GM21529 (cell line): ENCODE measurements around the gene TMEM234.

ENCODE experiments used
- ATAC-seq: cut with Tn5 transposase; IDR thresholded peaks from one replicate; pipeline ENCODE4 v1.9.1; 2021; ENCODE audit not compliant: unreplicated experiment

Gene TMEM234

DNA sequence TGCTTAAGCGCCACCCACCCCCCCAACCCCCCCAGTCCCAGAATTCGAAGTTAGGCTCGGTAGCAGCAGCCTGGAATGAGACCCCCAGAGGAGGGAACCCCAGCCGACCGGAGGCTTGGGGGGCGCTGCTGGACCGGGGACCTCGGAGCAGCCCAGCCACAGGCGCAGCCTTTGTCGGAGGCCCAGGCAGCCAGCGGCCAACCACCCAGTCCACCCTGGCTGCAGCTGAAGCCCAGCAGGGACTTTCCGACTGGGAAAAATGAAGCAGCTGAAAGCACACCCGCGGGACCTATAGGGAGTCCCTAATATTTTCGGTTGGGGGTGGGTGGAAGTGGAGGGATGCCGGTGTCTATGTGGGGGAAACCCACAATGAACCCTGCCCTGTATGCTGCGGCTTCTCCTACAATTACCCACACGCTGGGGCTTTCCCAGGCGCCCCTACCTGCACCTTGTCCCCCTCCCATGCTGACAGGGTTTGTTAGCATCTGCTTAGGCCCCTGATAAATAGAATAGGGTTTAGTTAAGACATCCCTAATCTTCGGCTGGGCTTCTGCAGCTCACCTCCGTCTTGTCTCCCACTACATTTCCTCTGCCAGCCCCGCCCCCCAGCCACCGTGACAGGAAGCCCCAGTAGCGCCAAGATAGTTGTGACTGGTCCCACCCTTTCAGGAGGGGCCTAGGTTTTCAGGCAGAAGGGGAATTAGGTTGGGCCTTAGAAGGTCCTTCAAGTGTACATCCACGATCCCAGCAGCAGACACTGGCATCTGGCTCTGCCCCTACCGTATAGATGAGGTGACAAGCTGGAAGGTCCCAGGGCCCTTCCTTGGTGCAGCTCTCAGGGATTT is 20.9 kb downstream of the TMEM234 start:
- ATAC-seq, result peak; percentile 38

DNA sequence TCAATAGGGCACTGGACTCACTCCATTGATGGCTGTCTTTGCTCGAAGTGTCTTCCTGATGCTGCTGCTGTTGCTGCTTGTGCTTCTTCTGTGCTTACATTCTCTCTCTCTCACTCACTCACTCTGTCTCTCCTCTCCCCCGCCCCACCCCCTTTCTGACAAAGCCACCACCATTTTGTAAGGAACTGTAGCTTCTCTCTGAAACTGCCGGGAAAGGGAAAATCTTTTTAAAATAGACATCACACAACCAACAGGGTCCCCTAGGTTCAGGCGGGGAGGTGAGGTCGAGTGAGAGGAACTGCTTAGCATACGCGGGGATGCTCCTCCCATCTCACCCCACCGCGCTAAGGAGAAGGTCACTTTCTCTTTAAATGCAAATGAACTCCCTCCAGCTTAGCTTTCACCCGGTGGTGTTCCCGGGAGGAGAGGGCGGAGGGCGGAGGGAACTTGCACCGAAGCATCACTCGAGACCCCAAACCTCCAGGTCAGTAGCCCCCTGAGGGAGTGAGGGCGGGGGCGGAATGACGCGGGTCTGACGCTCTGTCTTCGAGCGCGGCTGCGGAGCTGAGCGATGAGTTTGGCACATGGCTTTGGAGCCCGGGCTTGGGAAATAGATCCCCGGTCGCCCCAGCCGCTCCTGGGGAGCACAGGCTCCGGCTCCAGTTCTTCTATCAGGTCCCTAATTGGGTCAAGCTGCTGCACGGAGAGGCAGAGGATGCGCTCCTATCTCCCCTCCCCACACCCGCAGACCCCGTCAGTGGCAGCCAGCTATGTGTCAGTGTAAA is 21.7 kb downstream of the TMEM234 start, which contains the start of gene CCDC28B:
Gene CCDC28B, plus strand, starts transcription at position 370 of the 785 bp plus-strand sequence. CDS start 1,341 bp downstream, outside the sequence.
- ATAC-seq, result peak; percentile 42

DNA sequence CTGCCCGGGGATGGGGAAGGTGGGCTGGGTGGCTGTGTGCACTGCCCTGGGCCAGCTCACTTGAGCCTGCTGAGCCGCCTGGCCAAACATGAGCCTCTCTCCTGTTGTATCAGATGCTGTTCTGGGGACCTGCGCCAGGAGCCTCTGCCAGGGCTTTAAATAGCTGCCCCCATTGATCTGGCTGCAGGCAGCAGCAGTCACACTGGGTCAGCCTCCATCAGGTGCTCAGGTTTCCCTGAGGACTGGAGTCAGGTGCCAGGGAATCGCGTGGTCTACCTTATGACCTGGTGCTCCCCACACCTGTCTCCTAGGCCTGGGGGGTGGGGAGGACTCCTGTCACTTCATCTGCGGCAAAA is 22.5 kb downstream of the TMEM234 start:
- ATAC-seq, result no peak

DNA sequence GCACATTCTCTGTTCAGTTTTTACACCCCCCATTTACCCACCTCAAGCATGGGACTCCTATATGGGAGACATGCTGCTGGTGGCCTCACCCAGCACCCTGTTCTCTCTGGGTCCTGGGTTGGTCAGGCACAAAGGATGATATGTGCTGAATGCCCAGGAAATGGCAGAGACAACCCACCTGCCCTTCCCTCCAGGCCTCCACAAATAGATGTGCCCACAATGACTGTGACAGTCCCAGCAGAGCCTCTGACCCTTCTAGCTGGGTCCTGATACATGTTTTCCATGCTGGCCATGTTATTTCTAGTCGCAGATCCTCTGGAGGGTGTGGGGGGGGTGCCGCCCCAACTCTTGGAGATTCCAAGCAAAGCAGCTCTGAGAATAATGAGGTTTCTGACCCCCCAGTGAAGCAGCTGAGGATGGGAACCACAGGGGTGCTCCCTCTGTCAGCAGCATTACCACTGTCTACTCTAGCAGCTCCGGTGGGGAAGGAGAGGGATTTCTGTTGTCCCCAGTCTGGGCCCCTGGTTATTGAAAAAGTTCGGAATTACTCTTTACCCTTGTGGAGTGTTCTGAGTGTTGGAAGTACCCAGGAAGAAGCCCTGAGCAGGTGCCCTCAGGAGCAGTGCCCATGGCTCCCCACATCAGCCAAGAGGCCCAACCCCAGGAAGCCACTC is 23.0 kb downstream of the TMEM234 start:
- no peak for ATAC-seq

DNA sequence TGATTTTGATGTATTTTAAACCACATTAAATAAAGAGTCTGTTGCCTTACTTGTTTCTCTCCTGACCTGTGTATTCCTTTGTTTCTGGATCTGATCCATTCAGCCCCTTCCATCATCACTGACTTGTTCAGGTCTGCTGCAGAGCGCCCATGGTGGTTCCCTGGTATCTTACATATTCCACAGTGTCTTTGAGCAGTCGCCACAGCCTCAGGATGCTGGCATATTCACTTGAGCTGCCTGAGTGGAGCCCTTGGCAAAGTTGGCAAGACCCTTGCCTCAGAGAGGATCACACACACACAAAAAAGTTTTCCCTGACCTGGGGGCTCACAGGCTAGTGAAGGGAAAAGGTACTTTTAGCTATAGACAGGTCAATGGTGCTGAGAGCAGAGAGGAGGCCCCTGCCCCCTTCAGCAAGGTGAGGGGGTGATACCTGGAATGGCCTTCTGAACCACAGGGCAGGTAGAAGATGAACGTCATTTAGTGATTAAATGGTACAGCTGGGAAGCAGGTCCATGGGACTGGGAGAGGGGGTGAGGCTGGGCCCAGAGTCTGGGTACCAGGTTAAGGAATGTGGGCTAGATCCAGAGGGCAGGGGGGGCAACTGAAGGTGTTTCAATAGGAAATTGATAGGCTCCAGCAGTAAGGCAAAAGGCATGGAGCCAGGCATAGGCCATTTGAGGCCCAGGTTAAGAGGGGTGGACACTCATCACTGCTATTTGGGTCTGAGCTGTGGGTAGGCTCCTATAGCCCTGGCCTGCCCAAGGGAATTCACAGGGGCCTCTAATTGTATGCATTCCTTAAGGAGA is 23.7 kb downstream of the TMEM234 start:
- ATAC-seq, result no peak

DNA sequence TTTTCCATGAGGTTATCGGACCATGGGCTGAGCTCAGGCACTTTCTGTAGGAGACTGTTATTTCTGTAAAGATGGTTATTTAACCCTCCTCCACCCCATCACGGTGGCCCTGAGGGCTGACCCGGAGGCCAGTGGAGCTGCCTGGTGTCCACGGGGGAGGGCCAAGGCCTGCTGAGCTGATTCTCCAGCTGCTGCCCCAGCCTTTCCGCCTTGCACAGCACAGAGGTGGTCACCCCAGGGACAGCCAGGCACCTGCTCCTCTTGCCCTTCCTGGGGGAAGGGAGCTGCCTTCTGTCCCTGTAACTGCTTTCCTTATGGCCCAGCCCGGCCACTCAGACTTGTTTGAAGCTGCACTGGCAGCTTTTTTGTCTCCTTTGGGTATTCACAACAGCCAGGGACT is 24.3 kb downstream of the TMEM234 start:
- no peak for ATAC-seq

DNA sequence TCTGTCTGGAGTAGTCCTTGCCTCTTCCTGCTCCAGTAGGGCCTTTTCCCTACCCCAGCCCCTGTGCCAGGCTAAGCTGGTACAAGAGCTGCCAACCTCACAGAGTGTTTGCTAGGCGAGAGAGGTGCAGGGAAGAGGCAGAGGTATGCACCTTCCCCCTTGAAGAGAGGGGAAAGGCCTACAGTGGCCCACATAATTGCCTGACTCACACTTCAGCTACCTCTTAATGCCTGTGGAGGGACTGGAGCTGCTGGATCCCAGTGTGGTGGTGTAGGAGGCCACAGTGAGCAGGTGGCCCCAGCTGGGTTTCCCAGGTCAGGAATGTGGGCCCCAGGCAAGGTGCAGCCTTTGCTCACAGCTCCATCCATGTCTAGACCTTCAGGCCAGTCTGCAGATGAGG is 25.1 kb downstream of the TMEM234 start:
- ATAC-seq, result no peak

DNA sequence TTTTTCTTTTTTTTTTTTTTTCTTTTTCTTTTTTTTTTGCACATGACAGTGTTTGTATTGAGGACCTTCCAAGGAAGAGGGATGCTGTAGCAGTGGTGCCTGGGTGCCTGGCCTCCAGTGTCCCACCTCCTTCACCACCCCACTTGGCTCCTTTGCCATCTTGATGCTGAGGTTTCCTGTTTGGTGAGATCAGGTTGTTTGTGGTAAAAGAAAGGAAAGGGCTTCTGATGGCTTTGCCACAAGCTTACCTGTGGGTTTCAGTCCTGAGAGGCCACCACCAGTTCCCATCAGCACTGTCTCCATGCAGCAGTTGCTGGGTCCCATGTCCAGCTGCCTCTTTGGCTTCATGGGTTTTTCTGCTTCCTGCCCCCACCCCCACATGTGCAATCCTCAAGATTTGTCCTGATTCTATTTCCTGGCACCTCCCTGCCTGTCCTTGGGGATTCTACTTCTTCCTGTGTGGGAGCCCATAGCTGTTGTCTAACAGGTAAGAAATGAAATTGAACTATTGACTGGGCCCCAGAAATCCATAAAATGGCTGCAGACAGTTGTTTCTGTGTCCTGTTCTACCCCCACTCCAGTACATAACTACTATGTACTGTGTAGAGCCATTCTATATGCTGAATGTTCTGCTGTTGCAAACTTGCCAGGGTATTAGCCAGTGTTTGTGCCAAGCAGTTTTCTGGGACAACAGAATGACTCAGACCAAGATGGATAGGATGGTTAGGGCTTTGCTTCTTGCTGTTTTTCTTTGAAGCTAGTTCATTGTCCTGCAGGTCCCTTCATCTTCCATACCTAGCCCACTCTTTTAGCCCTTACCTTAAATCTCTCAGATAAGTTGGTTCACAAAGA is 26.0 kb downstream of the TMEM234 start:
- ATAC-seq, result no peak

DNA sequence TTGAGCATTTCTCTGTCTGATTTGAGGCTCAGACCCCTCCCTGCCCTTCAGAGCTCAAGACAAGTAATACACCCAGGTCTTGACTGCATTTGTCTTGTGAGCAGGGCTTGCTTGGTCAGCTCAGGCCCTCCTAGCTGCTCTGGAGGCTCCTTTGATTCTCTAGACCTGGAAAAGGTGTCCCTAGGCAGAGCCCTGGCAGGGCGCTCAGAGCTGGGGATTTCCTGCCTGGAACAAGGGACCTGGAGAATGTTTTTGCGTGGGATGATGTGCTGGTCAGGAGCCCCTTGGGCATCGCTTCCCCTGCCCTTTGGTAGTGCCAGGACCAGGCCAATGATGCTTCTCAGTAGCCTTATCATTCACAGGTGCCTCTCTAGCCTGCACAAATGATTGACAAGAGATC is 26.6 kb downstream of the TMEM234 start:
- no peak for ATAC-seq

DNA sequence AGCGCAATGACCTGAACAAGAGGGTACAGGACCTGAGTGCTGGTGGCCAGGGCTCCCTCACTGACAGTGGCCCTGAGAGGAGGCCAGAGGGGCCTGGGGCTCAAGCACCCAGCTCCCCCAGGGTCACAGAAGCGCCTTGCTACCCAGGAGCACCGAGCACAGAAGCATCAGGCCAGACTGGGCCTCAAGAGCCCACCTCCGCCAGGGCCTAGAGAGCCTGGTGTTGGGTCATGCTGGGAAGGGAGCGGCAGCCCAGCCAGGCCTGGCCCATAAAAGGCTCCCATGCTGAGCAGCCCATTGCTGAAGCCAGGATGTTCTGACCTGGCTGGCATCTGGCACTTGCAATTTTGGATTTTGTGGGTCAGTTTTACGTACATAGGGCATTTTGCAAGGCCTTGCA is 27.2 kb downstream of the TMEM234 start:
- no peak for ATAC-seq

DNA sequence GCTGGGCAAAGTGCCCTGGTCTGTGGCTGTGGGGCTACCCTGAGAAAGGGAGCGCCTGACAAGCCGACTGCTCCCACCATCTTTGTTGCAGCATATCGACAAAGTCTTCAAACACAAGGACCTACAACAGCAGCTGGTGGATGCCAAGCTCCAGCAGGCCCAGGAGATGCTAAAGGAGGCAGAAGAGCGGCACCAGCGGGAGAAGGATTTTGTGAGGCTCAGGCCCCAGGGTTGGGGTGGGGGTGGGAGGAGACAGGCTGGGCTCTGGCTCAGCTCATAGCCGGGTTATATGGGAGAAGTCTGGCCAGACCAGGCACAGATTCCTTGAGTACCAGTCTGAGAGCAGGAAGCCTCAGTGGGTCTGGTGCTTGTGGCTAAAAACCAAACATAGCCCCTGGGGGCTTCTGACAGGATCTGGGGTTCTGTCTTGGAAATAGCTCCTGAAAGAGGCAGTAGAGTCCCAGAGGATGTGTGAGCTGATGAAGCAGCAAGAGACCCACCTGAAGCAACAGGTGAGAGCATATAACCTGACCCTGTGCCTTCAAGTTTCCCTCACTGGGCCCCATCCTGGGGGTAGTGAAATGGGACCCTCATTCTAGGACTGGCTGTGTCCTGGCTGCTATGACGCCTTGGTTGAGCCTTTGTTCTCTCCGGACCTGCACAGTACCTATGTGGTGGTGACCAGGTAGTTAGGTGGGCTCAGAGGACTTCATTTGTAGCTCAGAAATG is 29.8 kb downstream of the TMEM234 start:
- ATAC-seq, result no peak

DNA sequence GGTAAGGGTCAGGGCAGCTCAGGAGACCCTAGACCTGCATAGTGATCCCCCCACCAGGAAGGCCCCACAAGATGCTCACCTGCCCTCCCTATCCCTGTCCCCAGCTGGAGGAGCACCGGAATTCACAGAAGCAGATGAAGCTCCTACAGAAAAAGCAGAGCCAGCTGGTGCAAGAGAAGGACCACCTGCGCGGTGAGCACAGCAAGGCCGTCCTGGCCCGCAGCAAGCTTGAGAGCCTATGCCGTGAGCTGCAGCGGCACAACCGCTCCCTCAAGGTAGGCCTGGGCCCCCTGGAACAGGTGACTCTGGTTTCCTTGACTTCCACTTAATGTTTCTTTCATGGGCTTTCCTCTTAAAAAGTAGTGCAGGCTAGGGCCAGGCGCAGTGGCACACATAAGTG is 34.3 kb downstream of the TMEM234 start:
- ATAC-seq, result no peak

DNA sequence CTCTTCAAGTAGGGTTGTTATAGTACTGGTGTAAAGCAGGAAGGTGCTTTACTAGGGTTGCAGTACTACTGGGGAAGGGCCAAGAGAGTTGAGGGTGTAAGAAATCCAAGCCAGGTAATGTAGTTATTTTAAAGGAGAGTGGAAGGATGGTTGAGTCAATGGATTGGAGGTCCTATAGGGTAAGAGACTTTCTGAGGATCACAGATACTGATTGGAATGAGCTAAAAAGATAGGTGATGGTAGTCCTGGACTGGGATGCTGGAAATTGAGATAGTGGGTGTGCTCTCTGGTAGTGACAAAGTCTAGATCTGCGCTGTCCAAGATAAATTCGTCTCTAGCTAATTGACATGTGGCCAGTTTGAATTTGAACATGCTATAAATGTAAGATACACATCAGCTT is 35.7 kb downstream of the TMEM234 start:
- no peak for ATAC-seq

DNA sequence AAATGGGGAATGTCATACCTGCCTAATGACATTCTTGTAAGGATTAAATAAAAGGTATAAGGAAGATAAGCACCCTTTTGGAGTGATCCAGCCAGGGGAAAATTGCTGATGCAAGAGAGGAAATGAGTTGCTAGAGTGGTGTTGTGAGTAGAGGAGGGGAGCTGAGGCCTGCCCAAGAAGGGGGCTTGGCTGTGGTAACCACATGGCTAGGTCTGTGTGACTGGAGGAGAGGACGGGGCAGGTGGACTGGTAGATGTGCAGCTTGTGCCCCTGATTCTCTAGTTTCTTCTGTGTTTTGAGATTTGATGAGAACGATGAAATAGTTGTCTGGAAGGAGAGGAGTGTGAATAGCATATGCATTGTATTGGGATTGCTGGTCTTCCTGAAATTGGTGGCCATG is 36.1 kb downstream of the TMEM234 start:
- ATAC-seq, result no peak

DNA sequence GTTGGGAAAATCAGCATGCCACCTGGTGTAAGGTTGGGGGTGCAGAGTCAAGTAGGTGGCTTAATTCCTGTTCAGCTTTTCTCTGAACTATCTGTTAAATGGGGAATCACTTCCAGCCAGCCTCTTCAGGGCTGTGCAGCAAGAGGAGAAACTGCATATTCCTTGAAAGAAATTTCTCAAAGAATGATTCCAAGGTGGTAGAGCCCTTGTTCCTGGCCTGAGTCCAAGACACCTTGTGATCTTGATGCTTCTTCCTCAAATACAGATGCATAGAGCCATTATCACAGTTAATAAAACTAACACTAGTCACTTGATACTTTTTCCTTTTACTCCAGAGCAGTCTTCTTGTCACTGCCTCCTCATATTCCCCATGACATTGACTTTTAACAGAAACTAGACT is 37.5 kb downstream of the TMEM234 start:
- ATAC-seq, result no peak

DNA sequence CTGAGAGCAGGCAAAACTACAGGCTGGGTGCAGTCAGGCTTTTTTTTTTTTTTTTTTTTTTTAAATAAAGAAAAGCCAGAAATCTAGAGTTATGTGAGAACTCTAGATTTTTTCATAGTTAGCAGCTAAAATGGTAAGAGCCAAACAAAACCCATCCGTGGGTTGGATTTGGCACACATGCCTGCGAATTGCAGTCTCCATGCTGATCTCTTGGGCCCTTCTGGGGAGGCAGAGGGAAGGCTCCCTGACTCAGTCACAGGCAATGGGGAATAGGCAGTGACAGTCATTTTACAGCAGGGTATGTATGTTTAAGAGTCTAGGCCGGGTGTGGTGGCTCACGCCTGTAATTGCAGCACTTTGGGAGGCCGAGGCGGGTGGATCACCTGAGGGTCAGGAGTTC is 40.1 kb downstream of the TMEM234 start:
- no peak for ATAC-seq

DNA sequence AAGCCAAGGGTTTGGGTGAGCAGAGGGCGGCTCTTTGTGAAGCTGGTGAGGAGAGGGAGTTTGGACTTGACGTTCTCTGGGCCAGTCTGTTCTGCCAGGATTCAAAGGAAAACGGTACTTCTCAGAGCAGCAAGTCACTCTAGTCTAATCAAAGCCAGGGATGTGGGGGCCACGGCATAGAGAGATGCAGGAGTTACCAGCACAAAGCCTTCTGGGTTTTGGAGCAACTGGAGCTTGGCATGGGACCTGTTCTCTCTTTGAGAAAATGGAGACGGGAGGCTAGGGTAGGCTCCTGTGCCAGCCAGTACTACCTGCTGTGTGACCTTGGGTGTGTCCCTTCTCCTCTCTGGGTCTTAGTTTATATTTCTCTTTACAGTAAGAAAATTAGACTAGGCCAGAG is 40.6 kb downstream of the TMEM234 start:
- ATAC-seq, result no peak

DNA sequence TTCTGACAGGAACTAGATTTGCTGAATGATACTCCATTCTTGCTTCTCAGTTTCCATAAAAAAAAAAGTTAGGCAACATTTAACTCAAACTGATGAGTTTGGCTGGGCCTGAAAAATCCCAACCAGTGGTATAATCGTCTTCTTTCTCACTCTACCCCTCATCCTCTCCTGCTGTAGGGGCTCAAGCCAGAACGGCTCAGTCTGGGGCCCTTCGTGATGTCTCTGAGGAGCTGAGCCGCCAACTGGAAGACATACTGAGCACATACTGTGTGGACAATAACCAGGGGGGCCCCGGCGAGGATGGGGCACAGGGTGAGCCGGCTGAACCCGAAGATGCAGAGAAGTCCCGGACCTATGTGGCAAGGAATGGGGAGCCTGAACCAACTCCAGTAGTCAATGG is 41.1 kb downstream of the TMEM234 start:
- no peak for ATAC-seq
